NK-92 (cell line): ENCODE data around the gene GPHN.
"Not testable (repeated sequence)": the region's sequence is repeated elsewhere in the genome, so short reads cannot be mapped to it uniquely, and the experiment has no call there.

Experiments
- DNase-seq: peaks from one replicate; lab custom pipeline; 2025; ENCODE audit not compliant: unreplicated experiment; lab: John Stamatoyannopoulos, UW

The GPHN gene

GRCh38 chr14:67016856-67017255, 508.9 kb downstream of the GPHN start:
- no peak for DNase-seq

GRCh38 chr14:67018720-67019119, 510.8 kb downstream of the GPHN start:
- no peak for DNase-seq

- no peak for DNase-seq
These were observed 511.8 kb downstream of the GPHN start for GRCh38 chr14:67019796-67020195.

GRCh38 chr14:67031920-67032774, 524.2 kb downstream of the GPHN start:
- DNase-seq: no peak

GRCh38 chr14:67045440-67045839, 537.5 kb downstream of the GPHN start:
- no peak for DNase-seq

- DNase-seq: no peak
These were observed 542.9 kb downstream of the GPHN start for GRCh38 chr14:67050896-67051295.

- DNase-seq: no peak
These were observed 548.7 kb downstream of the GPHN start for GRCh38 chr14:67056684-67057083.

- DNase-seq: no peak
These were observed 551.6 kb downstream of the GPHN start for GRCh38 chr14:67059596-67059995.

- no peak for DNase-seq
These were observed 552.6 kb downstream of the GPHN start for GRCh38 chr14:67060546-67060945.

GRCh38 chr14:67067070-67067814, 559.3 kb downstream of the GPHN start:
- DNase-seq: not testable (repeated sequence)

GRCh38 chr14:67068251-67068650, 560.3 kb downstream of the GPHN start:
- no peak for DNase-seq

- no peak for DNase-seq
These were observed 563.6 kb downstream of the GPHN start for GRCh38 chr14:67071506-67071905.

GRCh38 chr14:67077921-67078320, 570.0 kb downstream of the GPHN start:
- no peak for DNase-seq

GRCh38 chr14:67079846-67080245, 571.9 kb downstream of the GPHN start:
- DNase-seq: no peak

GRCh38 chr14:67108230-67108629, 600.3 kb downstream of the GPHN start:
- no peak for DNase-seq

- DNase-seq: no peak
These were observed 603.1 kb downstream of the GPHN start for GRCh38 chr14:67111022-67111421.

- no peak for DNase-seq
These were observed 604.4 kb downstream of the GPHN start for GRCh38 chr14:67112344-67112743.

- DNase-seq: no peak
These were observed 619.2 kb downstream of the GPHN start for GRCh38 chr14:67127174-67127573.

- DNase-seq: no peak
These were observed 621.8 kb downstream of the GPHN start for GRCh38 chr14:67129768-67130167.

- no peak for DNase-seq
These were observed 623.7 kb downstream of the GPHN start for GRCh38 chr14:67131691-67132090.

GRCh38 chr14:67133144-67133543, 625.2 kb downstream of the GPHN start:
- DNase-seq: no peak
